B cell (primary cell): ENCODE results near the gene RAB17. TPM values are rescaled to one million over a fixed set of nuclear protein-coding genes. Genes with fewer than 3 reads are reported as not detected.

Experiments used
- ATAC-seq: fragments of 200-7000 bp; cut with Tn5 transposase; one replicate; pipeline ENCODE4 v1.10.0; 2021; ENCODE audit warnings: low read depth, mild to moderate bottlenecking, moderate number of reproducible peaks, moderate library complexity
- CTCF ChIA-PET: fragments of 350-600 bp; sonication (Branson Sonifier 250); formaldehyde crosslinking; loops from one replicate; lab custom pipeline; 2021; ENCODE audit warnings: antibody characterized with exemption, inconsistent platforms; lab: Charles Lee
- POLR2A ChIA-PET: fragments of 350-600 bp; sonication (Branson Sonifier 250); formaldehyde crosslinking; loops from one replicate; lab custom pipeline; 2021; ENCODE audit warnings: antibody characterized with exemption; lab: Charles Lee
- DNase-seq: peaks from one replicate; pipeline ENCODE4 v3.0.0; 2013
- H2AFZ ChIP-seq: 2 replicates; pipeline ENCODE4 v1.6.1; 2012; ENCODE audit warnings: mild to moderate bottlenecking, low read depth, low read length; ENCODE audit not compliant: insufficient read depth, poor library complexity, severe bottlenecking
- H3K27ac ChIP-seq, 2 donors: 1 replicate in 1 of 2; 2 replicates in 1 of 2; pipeline ENCODE4 v1.5.1; 2012 to 2013; ENCODE audit warnings: low read length in 2 of 2, mild to moderate bottlenecking in 2 of 2, moderate library complexity in 1 of 2
- H3K27me3 ChIP-seq, 4 experiments: fragments of 200-600 bp in 1 of 4; sonication (generic) in 1 of 4; replicated peaks in 1 of 4; 1 replicate in 2 of 4; 2 replicates in 2 of 4; pipeline versions ENCODE4 v1.6.1 to v1.7.0; 2013 to 2016; ENCODE audit warnings: low read length in 3 of 4, mild to moderate bottlenecking in 2 of 4, mixed read lengths in 1 of 4, moderate library complexity in 1 of 4; ENCODE audit not compliant: insufficient read depth in 4 of 4, control insufficient read depth in 3 of 4; ENCODE audit errors: control extremely low read depth in 1 of 4
- H3K36me3 ChIP-seq, 2 experiments: replicated peaks in 1 of 2; 1 replicate in 1 of 2; 2 replicates in 1 of 2; pipeline versions ENCODE4 v1.6.1 to v1.7.1; 2013; ENCODE audit warnings: low read length in 1 of 2; ENCODE audit not compliant: insufficient read depth in 2 of 2, control insufficient read depth in 1 of 2; ENCODE audit errors: control extremely low read depth in 1 of 2, extremely low read depth in 1 of 2
- H3K4me1 ChIP-seq, 2 donors: fragments of 200-600 bp in 1 of 2; sonication (generic) in 1 of 2; 1 replicate in 1 of 2; 2 replicates in 1 of 2; pipeline versions ENCODE4 v1.5.1 to v1.6.1; 2013 to 2017; ENCODE audit warnings: low read length in 2 of 2; ENCODE audit not compliant: control insufficient read depth in 2 of 2, insufficient read depth in 2 of 2
- H3K4me2 ChIP-seq: replicated peaks from 2 replicates; pipeline ENCODE3; 2012; ENCODE audit warnings: mild to moderate bottlenecking, low read depth, low read length; ENCODE audit not compliant: poor library complexity, severe bottlenecking
- H3K4me3 ChIP-seq, 5 experiments: fragments of 200-600 bp in 1 of 5; sonication (generic) in 1 of 5; 1 replicate in 3 of 5; 2 replicates in 2 of 5; pipeline versions ENCODE4 v1.5.1 to v1.7.0; 2011 to 2016; ENCODE audit warnings: low read length in 4 of 5, mild to moderate bottlenecking in 4 of 5, low read depth in 2 of 5, control low read depth in 1 of 5, moderate library complexity in 1 of 5; ENCODE audit not compliant: insufficient read depth in 1 of 5; ENCODE audit errors: control extremely low read depth in 1 of 5, extremely low read depth in 1 of 5
- H3K79me2 ChIP-seq: fragments of 200-600 bp; sonication (generic); one replicate; pipeline ENCODE4 v1.6.0; 2016; ENCODE audit warnings: low read length; ENCODE audit not compliant: control insufficient read depth, insufficient read depth
- H3K9ac ChIP-seq: fragments of 200-600 bp; sonication (generic); 2 replicates; pipeline ENCODE4 v1.6.1; 2017; ENCODE audit warnings: mild to moderate bottlenecking, low read length, moderate library complexity
- H3K9me3 ChIP-seq, 3 donors: one replicate each; pipeline versions ENCODE4 v1.6.1 to v1.7.1; 2013; ENCODE audit warnings: low read length in 2 of 3; ENCODE audit not compliant: control insufficient read depth in 2 of 3, insufficient read depth in 1 of 3; ENCODE audit errors: control extremely low read depth in 1 of 3
- H4K20me1 ChIP-seq: 2 replicates; pipeline ENCODE4 v1.6.0; 2012; ENCODE audit warnings: mild to moderate bottlenecking, low read length; ENCODE audit not compliant: insufficient read depth, control insufficient read depth, poor library complexity, severe bottlenecking
- H3K27ac Mint-ChIP-seq: one replicate; pipeline ENCODE4 v1.8.0; 2021; ENCODE audit warnings: mixed read lengths
- H3K27me3 Mint-ChIP-seq: one replicate; pipeline ENCODE4 v1.8.0; 2021; ENCODE audit warnings: mixed read lengths
- H3K4me1 Mint-ChIP-seq: one replicate; pipeline ENCODE4 v1.8.0; 2021; ENCODE audit warnings: mixed read lengths
- H3K4me3 Mint-ChIP-seq: one replicate; pipeline ENCODE4 v1.8.0; 2021; ENCODE audit warnings: mixed read lengths
- H3K9me3 Mint-ChIP-seq: one replicate; pipeline ENCODE4 v1.8.0; 2022; ENCODE audit warnings: mixed read lengths; ENCODE audit not compliant: insufficient read depth
- CTCF ChIP-seq: fragments of 200-600 bp; IDR thresholded peaks from one replicate; pipeline ENCODE4 v1.8.0; 2022; ENCODE audit warnings: antibody characterized with exemption, mild to moderate bottlenecking
- EZH2 ChIP-seq: IDR thresholded peaks from 2 replicates; pipeline ENCODE4 v1.6.1; 2012; ENCODE audit warnings: borderline replicate concordance, low read depth, mild to moderate bottlenecking, moderate library complexity, low read length; ENCODE audit not compliant: insufficient read depth, poor library complexity, severe bottlenecking
- WGBS: methylation state at CpG from one replicate; pipeline ENCODE4 v1.1.5; 2013; ENCODE audit warnings: missing lambda C conversion rate; ENCODE audit not compliant: insufficient coverage; 5-methylcytosine and 5-hydroxymethylcytosine counted together
- intact Hi-C: fragments of 100-400 bp; cut with micrococcal nuclease; formaldehyde crosslinking; loops from one replicate; pipeline ENCODE4 v1.10.0; 2022
- polyA plus RNA-seq: library from polyadenylated mRNA; depleted of rRNA; stranded (reverse); fragments of >200 nt; gene quantifications from 2 replicates; pipeline ENCODE4 v1.2.3, GENCODE V29; 2012
- total RNA-seq, 2 donors: library from RNA; stranded (reverse); fragments of 120-200 nt in 1 of 2; gene quantifications; 1 replicate in 1 of 2; 2 replicates in 1 of 2; pipeline versions ENCODE4 v1.2.3 to v1.2.4, GENCODE V29; 2013 to 2022

Gene RAB17
- total and polyA plus RNA-seq, 2 donors (not counting 1 experiment from before 2014, with no cell fraction given): not detected

GRCh38 chr2:237623428-237624403 lies 33.2 kb upstream of the RAB17 start:
- Histone ChIP-seq H3K9me3 (no peaks in the 10 kb centered on the region), H3K4me3 (no peak overlapping the region), H3K4me1 (peaks cover 8 to 13% of the 10 kb centered on the region in 2 donors), H3K27ac (no peak overlapping the region), H4K20me1 (no peaks in the 10 kb centered on the region), H2AFZ (no peak overlapping the region), H3K4me2 (no peak overlapping the region), H3K27me3 (peaks cover 0 to 8% (median 7%) of the 10 kb centered on the region in 4 experiments), H3K9ac (no peak overlapping the region), H3K79me2 (no peaks in the 10 kb centered on the region), H3K36me3 (no peaks in the 10 kb centered on the region)
- ChIA-PET CTCF (interaction anchor here (1.0 to 4.0 kb wide), 6 partner anchors 50 to 151 kb away, joined by 3 to 46 read pairs (median 4); no protein-coding TSS in a partner anchor), POLR2A (interaction anchor here (0.5 kb wide), 1 partner anchor 104 kb away, joined by 5 read pairs; no protein-coding TSS in a partner anchor)
- Mint-ChIP-seq H3K9me3 (no peaks in the 10 kb centered on the region), H3K27me3 (peaks cover 9% of the 10 kb centered on the region), H3K27ac (no peak overlapping the region), H3K4me3 (no peak overlapping the region), H3K4me1 (peaks cover 12% of the 10 kb centered on the region)
- TF ChIP-seq CTCF: no peak
- TF ChIP-seq EZH2: no peak
- DNase-seq (no peak), ATAC-seq (no peak)
- 82% methylated on average over 12 of the region's 13 CpGs for WGBS
- intact Hi-C loops: loop anchor here (1.0 kb wide), 1 partner anchor 122 kb away; no protein-coding TSS in a partner anchor

- Mint-ChIP-seq H3K4me1 (peaks cover 23% of the 10 kb centered on the region), H3K9me3 (no peaks in the 10 kb centered on the region), H3K27me3 (peaks cover 5% of the 10 kb centered on the region), H3K27ac (no peak overlapping the region), H3K4me3 (no peak overlapping the region)
- Histone ChIP-seq H3K4me3 (no peak overlapping the region), H4K20me1 (no peaks in the 10 kb centered on the region), H3K9me3 (no peaks in the 10 kb centered on the region), H3K4me1 (peaks cover 16% of the 10 kb centered on the region in 2 donors), H3K79me2 (no peaks in the 10 kb centered on the region), H3K9ac (no peak overlapping the region), H3K27ac (no peak overlapping the region), H3K27me3 (peaks cover 0 to 4% (median 0%) of the 10 kb centered on the region in 4 experiments), H2AFZ (no peak overlapping the region), H3K4me2 (no peak overlapping the region), H3K36me3 (no peaks in the 10 kb centered on the region)
- ATAC-seq (no peak), DNase-seq (no peak)
- TF ChIP-seq CTCF: no peak
- intact Hi-C loops: no loop called here
- CTCF ChIA-PET: no interaction called here
- POLR2A ChIA-PET: no interaction called here
- WGBS: no CpG with 5 or more reads among the region's 2 CpGs
Observed at GRCh38 chr2:237618449-237618848, 27.9 kb upstream of the RAB17 start.
